AG10803 (cell line): ENCODE data around the gene NAA80.
"Not testable (repeated sequence)": the region's sequence is repeated elsewhere in the genome, so short reads cannot be mapped to it uniquely, and the experiment has no call there.

Source experiments
- DNase-seq: peaks from one replicate; pipeline ENCODE4 v3.0.0; 2010; ENCODE audit warnings: low read depth
- H3K4me3 ChIP-seq: 2 replicates; pipeline ENCODE4 v1.5.1; 2011; ENCODE audit warnings: mild to moderate bottlenecking, low read length, control low read depth
- TF ChIP-seq, protein P1 (sequence below): conservative IDR thresholded peaks from 2 replicates; pipeline ENCODE4 v1.5.1; 2011; ENCODE audit warnings: mild to moderate bottlenecking, low read length, control low read depth, inconsistent platforms

Gene NAA80

DNA sequence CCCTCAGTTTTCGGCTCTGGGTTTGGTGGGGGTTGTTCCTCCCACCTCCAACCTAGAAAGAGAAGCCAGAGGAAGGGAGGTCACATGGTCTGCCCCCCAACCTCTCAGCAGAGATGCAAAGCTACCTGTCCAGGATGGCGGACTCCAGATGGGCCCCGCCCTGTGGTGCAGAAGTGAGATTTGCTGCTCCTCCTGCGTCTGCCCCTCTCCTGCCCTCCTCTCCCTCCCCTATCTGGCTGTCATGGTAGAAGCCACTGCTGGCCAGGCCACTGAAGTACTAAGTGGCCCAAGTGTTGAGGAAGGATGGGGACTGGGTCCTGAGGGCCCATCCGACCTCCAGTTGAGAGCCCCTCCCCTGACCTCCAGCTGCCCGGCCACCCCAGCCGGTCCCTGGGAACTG is 32.4 kb downstream of the NAA80 start:
- TF ChIP-seq, protein P1, sequence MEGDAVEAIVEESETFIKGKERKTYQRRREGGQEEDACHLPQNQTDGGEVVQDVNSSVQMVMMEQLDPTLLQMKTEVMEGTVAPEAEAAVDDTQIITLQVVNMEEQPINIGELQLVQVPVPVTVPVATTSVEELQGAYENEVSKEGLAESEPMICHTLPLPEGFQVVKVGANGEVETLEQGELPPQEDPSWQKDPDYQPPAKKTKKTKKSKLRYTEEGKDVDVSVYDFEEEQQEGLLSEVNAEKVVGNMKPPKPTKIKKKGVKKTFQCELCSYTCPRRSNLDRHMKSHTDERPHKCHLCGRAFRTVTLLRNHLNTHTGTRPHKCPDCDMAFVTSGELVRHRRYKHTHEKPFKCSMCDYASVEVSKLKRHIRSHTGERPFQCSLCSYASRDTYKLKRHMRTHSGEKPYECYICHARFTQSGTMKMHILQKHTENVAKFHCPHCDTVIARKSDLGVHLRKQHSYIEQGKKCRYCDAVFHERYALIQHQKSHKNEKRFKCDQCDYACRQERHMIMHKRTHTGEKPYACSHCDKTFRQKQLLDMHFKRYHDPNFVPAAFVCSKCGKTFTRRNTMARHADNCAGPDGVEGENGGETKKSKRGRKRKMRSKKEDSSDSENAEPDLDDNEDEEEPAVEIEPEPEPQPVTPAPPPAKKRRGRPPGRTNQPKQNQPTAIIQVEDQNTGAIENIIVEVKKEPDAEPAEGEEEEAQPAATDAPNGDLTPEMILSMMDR = no peak
- no peak for DNase-seq
- peak overlapping the region; percentile 72 for H3K4me3 ChIP-seq

GRCh38 chr3:50266017-50266416 is 33.2 kb downstream of the NAA80 start:
- DNase-seq = no peak
- no peak overlapping the region for H3K4me3 ChIP-seq
- TF ChIP-seq, protein P1 = no peak

GRCh38 chr3:50265571-50265970 is 33.6 kb downstream of the NAA80 start:
- no peak overlapping the region for H3K4me3 ChIP-seq
- no peak for DNase-seq
- TF ChIP-seq, protein P1 = no peak

DNA sequence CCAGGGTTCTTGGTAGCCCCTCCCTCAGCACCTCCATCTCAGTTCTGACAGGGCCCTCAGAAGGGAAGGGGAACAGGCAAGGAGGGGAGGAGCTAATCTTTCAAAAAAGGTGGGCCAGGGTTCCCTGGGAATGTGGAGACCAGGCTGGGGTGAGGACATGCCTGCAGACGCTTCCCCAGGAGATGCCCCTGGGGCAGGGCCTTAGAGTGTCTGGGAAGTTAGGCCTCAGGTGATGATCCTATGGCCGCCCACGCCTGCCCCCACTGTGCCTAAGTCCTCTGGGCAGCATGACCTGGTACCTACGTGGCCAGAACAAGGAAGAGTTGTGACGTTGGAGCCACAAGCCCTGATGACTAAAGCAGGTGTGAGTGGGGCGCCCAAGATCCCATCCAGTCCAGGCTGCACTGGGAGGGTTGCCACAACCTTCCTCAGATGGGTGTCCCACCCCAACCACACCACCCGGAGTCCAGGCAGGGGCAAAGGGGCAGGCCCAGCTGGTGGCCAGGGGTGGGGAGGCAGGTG is 34.2 kb downstream of the NAA80 start:
- TF ChIP-seq, protein P1 = no peak
- no peak for DNase-seq
- H3K4me3 ChIP-seq = no peak overlapping the region; the same call in 1 of the 2 replicates

DNA sequence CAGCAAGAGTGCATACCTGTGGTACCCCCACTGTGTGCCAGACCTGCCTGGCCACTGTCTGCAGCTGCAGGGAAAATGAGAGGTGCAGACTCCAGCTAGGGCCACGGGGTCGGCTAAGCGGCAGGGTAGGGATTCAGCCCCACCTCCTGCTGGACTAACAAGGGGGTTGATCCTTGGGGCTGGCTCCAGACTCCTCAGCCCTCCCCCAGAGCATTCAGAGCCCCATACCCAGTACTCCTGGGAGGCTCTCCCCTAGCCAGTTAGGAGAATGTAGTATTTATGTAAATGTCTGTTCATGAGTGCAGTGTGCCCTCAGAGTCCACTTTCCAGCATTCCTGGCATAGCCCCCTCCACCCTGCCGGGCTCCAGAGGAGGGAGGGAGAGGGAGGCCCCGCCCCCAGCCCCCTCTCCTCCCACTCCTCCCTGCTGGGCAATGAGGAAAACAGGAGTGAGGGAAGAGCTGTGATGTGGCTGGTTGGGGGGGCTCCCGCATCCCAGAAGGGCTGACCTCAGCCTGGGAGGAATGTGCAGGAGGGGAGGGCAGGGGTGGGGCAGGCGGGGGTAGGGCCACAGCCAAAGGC is 34.7 kb downstream of the NAA80 start:
- DNase-seq = peak; percentile 94
- TF ChIP-seq, protein P1 = no peak
- no peak overlapping the region; the same call in 1 of the 2 replicates for H3K4me3 ChIP-seq

DNA sequence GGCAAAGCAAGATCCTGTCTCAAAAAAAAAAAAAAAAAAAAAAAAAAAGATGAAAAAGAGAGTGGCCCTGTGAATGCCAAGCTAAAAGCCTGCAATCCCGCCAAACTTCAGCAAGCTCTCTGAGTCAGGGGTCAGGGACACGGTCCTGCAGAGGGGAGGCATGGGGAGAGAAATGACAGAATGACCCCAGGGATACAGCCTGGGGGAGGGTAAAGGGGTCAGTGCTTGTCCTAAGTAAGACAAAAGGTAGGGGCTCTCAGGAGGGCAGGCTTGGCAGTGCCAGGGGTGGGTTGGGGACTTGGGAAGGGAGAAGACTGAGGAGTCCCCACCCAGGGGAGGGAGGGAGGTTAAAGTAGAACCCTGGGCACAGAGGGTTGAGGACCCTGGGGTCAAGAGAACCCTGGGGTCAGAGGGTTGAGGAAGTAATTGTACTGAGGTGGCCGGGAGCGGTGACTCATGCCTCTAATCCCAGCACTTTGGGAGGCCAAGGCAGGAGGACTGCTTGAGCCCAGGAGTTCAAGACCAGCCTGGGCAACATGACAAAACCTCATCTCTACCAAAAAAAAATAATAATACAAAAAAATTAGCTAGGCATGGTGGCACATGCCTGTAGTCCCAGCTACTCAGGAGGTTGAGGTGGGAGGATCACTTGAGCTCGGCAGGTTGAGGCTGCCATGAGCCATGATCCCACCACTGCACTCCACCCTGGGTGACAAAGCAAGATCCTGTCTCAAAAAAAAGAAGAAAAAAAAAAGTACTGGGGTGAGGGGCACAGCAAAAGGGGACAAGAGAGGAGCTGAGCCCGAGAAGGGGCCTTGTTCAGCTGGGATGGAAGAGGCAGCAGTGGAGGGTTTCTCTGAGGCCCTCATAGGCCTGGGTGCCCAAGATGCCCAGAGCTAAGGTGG is 35.5 kb downstream of the NAA80 start:
- H3K4me3 ChIP-seq = no peak overlapping the region
- TF ChIP-seq, protein P1 = no peak
- no peak for DNase-seq

DNA sequence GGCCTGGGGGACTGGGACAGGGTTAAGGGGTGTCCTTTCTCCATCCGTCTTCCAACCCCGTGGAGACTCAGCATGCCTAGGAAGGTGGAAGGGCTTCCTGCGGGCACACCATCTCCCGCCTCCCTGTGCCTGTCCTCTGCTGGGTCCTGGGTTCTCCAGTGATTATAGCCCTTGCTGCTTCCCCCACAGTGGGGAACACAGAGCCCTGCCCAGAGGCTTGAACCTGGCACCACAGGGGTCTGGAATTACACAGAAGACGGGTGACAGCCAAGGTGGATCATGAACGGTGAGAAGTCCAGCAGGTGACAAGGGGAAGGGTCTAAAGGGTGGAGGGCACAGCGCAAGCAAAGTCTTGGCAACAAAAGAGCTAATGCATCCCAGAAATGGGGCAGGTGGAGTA is 36.4 kb downstream of the NAA80 start:
- no peak for DNase-seq
- no peak overlapping the region for H3K4me3 ChIP-seq
- TF ChIP-seq, protein P1 = no peak

- DNase-seq, H3K4me3 ChIP-seq: not testable (repeated sequence)
These were observed 37.0 kb downstream of the NAA80 start for GRCh38 chr3:50262200-50262599.
